Skeletal muscle satellite cell (primary cell): Measurements from ENCODE around the gene OBSCN.

ENCODE experiments used
- H3K27me3 ChIP-seq: 2 replicates; pipeline ENCODE4 v1.7.0; 2013; ENCODE audit warnings: low read length; ENCODE audit not compliant: control insufficient read depth, insufficient read depth
- H3K36me3 ChIP-seq: 2 replicates; pipeline ENCODE4 v1.7.0; 2013; ENCODE audit warnings: mild to moderate bottlenecking, control low read depth, low read length; ENCODE audit not compliant: insufficient read depth
- H3K4me1 ChIP-seq: 2 replicates; pipeline ENCODE4 v1.7.0; 2013; ENCODE audit warnings: low read length; ENCODE audit not compliant: control insufficient read depth, insufficient read depth
- H3K4me2 ChIP-seq: 2 replicates; pipeline ENCODE4 v1.7.0; 2013; ENCODE audit warnings: mild to moderate bottlenecking, low read length
- H3K4me3 ChIP-seq: 2 replicates; pipeline ENCODE4 v1.7.0; 2013; ENCODE audit warnings: low read length
- H3K9ac ChIP-seq: 2 replicates; pipeline ENCODE4 v1.7.0; 2013; ENCODE audit warnings: mild to moderate bottlenecking, low read depth, low read length, moderate library complexity
- H3K9me3 ChIP-seq: replicated peaks from 2 replicates; pipeline ENCODE4 v1.7.0; 2013; ENCODE audit warnings: mild to moderate bottlenecking, control low read depth, low read length

OBSCN gene

DNA sequence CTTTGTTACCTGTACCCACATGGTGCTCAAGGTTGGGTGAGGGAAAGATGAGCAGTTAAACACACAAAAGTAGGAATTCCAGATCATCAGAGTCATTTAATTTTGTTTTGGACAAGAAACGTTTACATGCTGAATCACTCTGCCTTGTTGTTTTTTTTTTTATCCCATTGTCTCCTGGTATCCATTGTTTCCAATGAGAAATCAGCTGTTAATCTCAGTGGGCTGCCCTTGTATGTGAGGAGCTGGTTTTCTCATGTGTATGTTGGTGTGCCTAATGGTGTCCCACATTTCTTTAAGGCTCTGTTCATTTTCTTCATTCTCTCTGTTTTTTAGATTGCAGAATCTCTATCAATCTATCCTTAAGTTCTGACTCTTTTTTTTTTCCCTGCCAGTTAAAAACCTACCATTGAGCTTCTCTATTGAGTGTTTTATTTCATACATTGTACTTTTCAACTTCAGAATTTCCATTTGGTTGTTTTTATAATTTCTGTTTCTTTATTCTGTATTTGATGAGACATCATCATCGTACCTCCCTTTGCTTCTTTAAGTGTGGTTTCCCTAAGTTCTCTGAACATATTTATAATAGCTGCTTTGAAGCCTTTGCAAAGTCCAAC, 8.8 kb upstream of the OBSCN start:
- H3K4me2 ChIP-seq: no peak overlapping the region
- no peak overlapping the region for H3K4me3 ChIP-seq
- peaks cover 14% of the 10 kb centered on the region for H3K9me3 ChIP-seq
- no peaks in the 10 kb centered on the region for H3K4me1 ChIP-seq
- H3K27me3 ChIP-seq: peaks cover 3% of the 10 kb centered on the region
- no peaks in the 10 kb centered on the region for H3K36me3 ChIP-seq
- no peak overlapping the region for H3K9ac ChIP-seq

DNA sequence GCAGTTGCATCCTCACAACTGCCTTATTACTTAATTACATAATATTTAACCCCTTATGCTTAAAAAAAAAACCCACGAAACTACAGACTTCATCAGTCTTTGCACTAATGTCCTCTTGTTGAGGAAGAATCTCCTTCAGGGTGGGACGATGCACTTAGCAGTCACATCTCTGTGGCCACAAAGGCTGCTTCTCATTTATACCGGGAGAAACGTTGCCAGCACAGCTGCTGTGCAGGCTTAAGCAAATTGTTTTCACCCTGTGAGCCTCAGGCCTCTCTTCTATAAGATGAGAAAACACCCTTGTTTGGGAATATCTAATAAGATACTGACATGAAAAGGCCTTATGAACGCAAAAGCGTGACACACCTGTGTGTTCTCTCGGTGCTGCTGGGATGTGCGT, 2.9 kb upstream of the OBSCN start:
- no peak overlapping the region for H3K4me2 ChIP-seq
- peaks cover 3% of the 10 kb centered on the region for H3K4me1 ChIP-seq
- H3K9me3 ChIP-seq: peaks cover under 1% of the 10 kb centered on the region
- H3K27me3 ChIP-seq: peaks cover 7% of the 10 kb centered on the region
- no peak overlapping the region for H3K9ac ChIP-seq
- no peaks in the 10 kb centered on the region for H3K36me3 ChIP-seq
- H3K4me3 ChIP-seq: no peak overlapping the region

DNA sequence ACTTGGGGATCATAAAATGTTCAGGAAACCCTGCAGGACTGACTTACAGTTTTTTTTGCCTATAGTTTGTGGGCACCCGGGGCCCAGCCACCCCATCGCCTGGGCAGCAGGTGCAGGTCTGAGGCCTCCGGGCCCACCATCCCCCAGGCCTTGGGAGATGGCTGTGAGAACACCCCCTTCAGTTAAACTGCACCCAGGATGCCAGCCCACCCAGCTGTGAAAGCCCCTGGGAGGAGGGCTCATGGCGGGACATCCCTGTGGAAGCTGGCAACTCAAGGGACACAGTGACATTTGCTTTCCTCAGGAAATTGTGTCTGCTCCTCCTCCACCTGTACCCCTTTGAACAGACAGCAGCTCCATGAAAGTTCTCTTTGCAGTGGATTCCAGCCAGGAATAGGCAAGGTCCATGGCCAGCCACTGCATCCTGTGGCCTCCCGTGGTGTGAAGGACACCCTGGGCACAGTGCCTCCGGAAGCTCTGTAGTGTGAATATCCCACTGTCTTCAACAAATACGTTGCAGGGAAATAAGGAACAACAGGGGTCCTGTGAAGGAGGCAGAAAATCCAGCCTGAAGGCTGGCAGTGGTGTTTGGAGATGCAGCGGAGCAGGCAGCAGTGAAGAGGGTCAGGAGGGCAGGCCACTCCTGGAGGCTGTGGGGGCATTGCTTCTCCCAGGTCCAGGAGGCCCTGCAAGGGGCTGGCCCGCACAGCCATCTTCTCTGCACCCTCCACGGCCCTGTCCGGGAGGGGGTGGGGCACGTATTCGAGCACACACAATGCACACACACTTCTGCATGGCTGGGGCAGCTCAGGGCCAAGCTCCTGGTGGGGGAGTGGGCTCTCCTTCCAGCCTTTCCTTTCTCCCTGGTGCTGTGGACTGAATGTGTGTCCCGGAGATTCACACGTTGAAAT, 2.1 kb upstream of the OBSCN start:
- no peaks in the 10 kb centered on the region for H3K36me3 ChIP-seq
- peaks cover 6% of the 10 kb centered on the region for H3K4me1 ChIP-seq
- no peak overlapping the region for H3K4me2 ChIP-seq
- H3K9ac ChIP-seq: no peak overlapping the region
- H3K27me3 ChIP-seq: peaks cover 7% of the 10 kb centered on the region
- no peak overlapping the region for H3K4me3 ChIP-seq
- no peaks in the 10 kb centered on the region for H3K9me3 ChIP-seq

DNA sequence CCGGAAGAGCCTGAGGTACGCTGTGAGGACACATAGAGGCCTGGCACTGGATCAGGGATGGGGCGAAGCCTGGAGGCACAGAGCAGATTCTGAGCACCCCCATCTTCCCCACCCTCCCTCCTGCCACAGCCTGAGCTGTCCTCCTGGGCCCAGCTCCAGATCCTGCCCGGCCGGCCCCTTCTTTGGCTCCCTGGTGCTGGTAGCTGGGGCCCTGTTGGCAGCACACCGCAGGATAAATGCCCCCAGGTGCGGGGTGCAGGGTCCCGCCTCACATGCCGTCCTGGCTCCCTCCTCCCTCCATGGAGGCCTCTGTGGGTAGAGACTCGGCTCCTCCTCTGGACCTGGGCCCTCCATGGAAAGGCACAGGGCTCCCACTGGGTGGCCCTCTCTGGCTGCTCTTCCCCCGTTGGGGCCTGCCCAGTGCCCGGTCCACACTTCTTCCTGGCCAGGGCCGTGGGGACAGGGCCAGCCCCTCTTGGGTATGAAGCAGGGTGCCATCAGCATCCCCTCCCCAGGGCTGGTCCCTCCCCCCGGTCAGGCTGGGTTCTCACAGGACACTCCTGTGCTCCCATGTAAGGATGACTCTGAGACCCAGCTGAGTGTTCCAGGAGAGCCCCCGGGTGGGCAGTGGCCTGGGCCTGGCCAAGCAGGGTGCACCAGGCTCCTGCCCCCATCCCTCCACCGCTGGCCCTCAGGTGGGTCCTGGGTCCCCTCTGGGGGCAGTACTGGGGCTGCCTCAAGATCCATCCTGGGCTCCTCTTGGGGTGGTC, 1.1 kb upstream of the OBSCN start:
- no peak overlapping the region for H3K4me2 ChIP-seq
- H3K9ac ChIP-seq: no peak overlapping the region
- peaks cover 7% of the 10 kb centered on the region for H3K27me3 ChIP-seq
- peaks cover 6% of the 10 kb centered on the region for H3K4me1 ChIP-seq
- no peak overlapping the region for H3K4me3 ChIP-seq
- H3K9me3 ChIP-seq: no peaks in the 10 kb centered on the region
- H3K36me3 ChIP-seq: no peaks in the 10 kb centered on the region

DNA sequence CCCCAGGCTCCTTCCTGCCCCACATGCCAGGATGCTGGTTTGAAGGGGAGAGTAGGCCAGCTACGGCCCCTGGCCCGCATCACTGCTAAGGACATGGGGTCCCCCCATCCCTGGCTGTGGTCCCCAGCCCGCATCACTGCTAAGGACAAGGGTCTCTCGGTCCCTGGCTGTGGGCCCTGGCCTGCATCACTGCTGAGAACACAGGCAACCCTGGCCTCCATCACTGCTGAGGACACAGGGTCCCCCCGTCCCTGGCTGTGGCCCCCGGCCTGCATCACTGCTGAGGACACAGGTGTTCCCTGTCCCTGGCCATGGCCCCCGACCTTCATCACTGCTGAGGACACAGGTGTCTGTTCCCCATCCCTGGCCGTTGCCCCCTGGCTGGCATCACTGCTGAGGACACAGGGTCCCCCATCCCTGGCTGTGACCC, 448 bp upstream of the OBSCN start:
- H3K4me1 ChIP-seq: peaks cover 6% of the 10 kb centered on the region
- H3K9ac ChIP-seq: no peak overlapping the region
- peaks cover 7% of the 10 kb centered on the region for H3K27me3 ChIP-seq
- no peak overlapping the region for H3K4me2 ChIP-seq
- H3K4me3 ChIP-seq: no peak overlapping the region
- H3K36me3 ChIP-seq: no peaks in the 10 kb centered on the region
- no peaks in the 10 kb centered on the region for H3K9me3 ChIP-seq

DNA sequence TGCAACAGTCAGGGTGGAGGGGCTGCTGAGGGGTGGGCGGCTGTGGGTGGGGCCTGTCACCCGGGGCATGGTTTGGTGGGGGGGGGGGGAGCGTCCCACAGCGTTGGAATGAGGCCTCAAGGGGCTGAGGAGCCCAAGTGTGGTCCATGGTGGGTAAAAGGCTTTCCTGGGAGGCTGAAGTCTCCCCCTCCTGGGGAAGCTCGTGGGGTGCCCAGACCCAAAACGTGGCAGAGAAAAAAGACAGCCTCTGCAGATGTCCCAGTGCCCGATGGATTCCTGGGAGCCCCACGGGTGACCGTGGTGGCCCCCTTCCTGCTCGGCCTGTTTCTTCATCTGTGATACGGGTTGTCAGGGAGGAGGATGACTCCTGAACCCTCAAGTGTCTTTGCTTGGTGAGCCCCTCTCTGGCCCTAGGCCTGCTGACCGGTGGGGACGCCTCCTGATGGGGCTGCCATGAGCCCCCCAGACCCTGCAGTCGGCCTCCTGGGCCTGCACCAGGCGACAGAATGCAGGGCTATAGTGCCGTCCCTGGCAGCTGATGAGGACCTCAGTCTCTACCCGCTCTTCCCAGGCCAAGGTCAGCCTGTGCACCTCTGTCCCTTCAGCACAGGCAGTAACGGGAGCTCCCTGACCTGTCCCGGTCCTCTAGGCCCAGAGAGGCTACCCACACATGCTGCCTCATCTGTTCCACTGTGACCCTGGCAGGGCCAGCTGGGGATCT, 1.1 kb downstream of the OBSCN start:
- peaks cover 5% of the 10 kb centered on the region for H3K27me3 ChIP-seq
- no peak overlapping the region for H3K9ac ChIP-seq
- H3K4me3 ChIP-seq: no peak overlapping the region
- no peak overlapping the region for H3K4me2 ChIP-seq
- H3K36me3 ChIP-seq: no peaks in the 10 kb centered on the region
- H3K9me3 ChIP-seq: no peaks in the 10 kb centered on the region
- H3K4me1 ChIP-seq: peaks cover 6% of the 10 kb centered on the region

DNA sequence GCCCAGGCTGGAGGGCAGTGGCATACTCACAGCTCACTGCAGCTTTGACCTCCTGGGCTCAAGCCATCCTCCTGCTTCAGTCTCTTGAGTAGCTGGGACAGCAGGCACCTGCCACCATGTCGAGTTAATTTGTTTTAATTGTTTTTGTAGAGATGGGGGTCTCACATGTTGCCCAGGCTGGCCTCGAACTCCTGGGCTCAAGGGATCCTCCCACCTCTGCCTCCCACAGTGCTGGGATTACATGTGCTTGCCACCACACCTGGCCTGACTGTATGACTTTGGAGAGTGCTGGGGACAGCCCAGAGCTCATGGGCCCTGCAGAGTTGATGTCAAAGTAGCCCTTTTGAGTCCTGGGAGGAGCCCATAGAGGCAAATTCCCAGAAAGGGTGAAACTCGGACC, 1.8 kb downstream of the OBSCN start:
- H3K4me1 ChIP-seq: peaks cover 6% of the 10 kb centered on the region
- H3K9me3 ChIP-seq: no peaks in the 10 kb centered on the region
- H3K27me3 ChIP-seq: peaks cover 4% of the 10 kb centered on the region
- H3K4me2 ChIP-seq: no peak overlapping the region
- no peak overlapping the region for H3K4me3 ChIP-seq
- no peaks in the 10 kb centered on the region for H3K36me3 ChIP-seq
- H3K9ac ChIP-seq: no peak overlapping the region

DNA sequence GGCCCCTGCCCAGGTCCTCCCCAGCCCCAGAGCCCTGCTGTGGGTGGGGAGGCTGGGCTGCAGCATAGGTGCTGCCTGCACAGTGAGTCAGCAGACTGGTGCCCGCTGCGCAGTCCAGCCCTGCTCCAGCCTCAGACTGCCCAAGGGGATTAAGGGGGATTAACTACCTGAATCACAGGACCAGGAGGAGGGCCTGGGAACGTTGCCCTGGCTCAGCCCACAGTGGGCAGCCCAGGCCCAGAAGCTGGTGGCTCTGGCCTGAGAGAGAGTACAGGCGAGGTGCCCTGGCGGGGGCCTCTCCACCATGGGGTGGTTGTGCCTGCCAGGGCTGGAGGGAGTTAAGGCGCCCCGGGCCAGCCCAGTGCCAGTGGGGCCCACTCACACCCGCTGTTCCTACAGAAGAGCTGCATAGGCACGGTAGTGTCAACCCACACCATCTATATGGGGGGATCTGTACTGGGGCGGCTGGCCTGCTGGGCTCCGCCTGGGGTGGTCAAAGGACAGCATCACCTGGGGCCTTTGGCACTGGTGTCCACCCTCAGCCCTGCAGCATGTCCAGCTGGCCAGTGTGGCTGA, 2.3 kb downstream of the OBSCN start:
- H3K36me3 ChIP-seq: no peaks in the 10 kb centered on the region
- H3K27me3 ChIP-seq: peaks cover 4% of the 10 kb centered on the region
- H3K9ac ChIP-seq: no peak overlapping the region
- peaks cover 6% of the 10 kb centered on the region for H3K4me1 ChIP-seq
- no peak overlapping the region for H3K4me3 ChIP-seq
- H3K4me2 ChIP-seq: no peak overlapping the region
- no peaks in the 10 kb centered on the region for H3K9me3 ChIP-seq

DNA sequence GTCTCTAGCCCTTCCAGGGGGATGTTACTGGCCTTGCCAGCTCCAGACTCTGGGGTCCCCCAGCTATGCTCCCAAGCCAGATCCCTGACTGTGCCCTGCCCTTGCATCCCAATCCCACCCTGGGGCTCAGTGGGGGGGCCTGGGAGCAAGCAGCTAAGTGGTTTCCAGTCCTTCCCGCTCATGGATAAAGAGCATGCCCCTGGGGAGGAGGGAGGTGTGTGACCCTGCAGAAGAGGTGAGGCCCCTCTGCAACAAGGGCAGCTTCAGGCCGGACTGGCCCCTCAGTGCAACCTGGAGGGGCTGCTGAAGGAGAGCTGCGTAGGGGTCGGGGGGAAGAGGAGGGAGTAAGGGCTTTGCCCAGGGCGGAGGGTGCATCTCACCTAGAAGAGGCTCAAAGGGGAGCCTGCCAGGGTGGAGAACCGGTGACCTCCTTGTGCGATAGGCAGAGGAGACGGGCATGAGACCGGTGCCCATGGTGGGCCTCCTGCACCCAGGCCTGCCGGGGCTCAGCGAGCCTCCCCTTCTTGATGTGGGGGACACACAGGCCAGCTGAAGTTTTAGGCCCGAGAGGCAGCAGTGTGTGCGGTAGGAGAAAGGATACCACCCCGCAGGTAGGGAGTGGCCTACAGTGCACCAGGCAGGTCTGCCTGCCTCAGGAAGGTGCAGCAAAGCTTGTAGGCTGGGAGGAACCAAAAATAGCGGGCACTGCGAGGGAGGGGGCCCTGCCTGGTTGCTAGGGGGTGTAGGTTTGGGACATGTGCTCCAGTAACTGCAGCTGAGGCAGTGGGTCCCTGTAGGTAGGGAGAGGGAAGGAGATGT, 3.1 kb downstream of the OBSCN start:
- no peaks in the 10 kb centered on the region for H3K36me3 ChIP-seq

More for the DNA sequence above, 3.1 kb downstream of the OBSCN start:
- H3K9ac ChIP-seq: no peak overlapping the region
- H3K9me3 ChIP-seq: no peaks in the 10 kb centered on the region
- no peak overlapping the region for H3K4me3 ChIP-seq
- peaks cover 6% of the 10 kb centered on the region for H3K4me1 ChIP-seq
- peaks cover 4% of the 10 kb centered on the region for H3K27me3 ChIP-seq
- no peak overlapping the region for H3K4me2 ChIP-seq
